NCI-H526 (cell line): ENCODE data around the gene AP1S1.
"Not testable (repeated sequence)": the region's sequence is repeated elsewhere in the genome, so short reads cannot be mapped to it uniquely, and the experiment has no call there.

ENCODE experiments used
- DNase-seq, 2 experiments: peaks; one replicate each; lab custom pipeline; 2025; lab: John Stamatoyannopoulos, UW

The AP1S1 gene

DNA sequence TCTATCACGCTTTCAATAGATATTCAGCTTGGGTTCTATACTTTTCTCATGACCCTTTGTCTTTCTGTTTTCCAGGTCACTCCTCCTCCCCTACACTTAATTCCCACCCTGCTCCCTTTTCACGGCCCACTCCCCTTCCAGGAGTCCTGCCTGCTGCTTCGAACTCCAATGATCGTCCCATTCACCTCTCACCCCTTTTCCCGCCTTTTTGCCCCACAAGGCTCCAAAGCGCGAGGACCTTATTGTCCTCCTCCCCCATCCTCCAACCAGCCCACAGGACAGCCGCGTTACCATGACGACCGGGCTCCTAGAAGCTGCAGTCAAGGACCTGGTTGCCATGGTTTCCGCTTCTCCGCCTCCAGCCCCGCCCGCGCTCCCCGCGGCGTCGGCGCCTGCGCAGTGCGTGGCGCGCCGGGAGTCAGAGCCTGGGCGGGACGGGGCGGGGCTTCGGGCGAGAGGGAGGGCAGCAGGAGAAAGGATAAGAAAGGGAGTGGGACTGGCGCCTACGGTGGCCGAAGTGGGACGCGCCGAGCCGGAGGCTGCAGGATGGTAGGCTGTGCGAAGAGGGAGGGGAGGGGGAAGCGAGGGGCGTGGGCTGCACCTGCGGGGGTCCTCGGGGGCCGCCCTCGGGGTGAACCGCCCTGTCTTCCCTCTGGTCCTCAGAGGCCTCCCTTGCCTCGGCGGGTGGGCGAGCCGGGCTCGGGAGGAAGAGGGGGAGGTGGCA is at the start of gene AP1S1:
TSS of gene AP1S1 (plus strand) at position 508 of the 724 bp plus-strand sequence. CDS start at position 547, 39 bp downstream.
- DNase-seq = peak; percentile 95 to 98

DNA sequence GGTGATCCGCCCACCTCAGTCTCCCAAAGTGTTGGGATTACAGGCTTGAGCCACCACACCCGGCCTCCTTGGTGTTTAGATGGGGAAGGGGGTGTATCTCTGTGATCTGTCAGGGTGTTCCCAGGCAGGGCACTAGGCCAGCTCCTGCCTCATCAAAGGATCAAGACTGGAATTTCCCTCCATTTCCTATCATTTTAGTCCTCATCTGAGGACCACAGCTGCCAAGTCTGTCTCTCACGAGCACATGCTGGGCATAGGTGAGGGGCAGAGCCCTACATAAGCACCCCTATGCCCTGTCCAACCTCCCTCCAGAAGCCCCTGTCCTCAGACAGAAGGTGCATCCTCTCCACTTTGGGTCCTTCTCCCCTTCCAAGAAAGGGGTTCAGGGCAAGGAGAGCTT is 49.5 kb upstream of the AP1S1 start:
- DNase-seq = no peak

DNA sequence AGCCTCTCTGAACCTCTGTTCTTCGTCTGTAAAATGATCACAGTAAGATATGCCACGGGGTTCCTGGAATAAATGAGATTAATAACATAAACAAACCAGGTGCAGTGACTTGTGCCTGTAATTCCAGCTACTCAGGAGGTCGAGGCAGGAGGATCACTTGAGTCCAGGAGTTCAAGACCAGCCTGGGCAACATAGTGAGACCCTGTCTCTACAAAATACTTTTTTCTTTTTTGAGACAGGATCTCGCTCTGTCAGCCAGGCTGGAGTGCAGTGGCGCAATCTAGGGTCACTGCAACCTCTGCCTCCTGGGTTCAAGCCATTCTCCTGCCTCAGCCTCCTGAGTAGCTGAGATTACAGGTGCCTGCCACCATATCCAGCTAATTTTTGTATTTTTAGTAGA is 49.0 kb upstream of the AP1S1 start:
- DNase-seq = not testable (repeated sequence)

- DNase-seq = no peak
These were observed 47.9 kb upstream of the AP1S1 start for GRCh38 chr7:101106386-101106785.

DNA sequence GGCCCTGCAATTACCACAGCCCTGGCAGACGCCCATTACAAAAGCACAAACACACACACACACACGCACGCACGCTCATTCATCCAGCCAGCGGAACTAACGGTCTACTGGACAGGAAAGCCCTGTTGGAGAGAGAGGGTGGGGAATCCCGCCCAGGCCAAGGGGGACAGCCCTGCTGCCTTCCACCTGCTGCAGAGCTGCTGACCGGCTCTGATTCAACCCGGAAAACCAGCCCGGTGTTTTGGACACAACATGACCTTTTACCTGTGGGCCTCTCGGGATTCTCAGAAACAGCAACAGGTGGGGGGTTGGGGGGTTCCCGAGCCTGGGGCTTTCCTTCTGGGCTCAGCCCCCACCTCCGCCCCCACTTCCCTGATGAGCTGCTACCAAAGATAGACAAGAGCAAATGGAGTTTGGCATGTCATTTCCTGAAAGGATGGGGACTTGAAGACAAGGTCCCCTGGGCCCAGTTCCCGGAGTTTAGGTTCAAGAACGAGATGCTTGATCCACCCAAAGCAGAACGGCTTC is 45.9 kb upstream of the AP1S1 start:
- no peak for DNase-seq

GRCh38 chr7:101108961-101109360 is 45.3 kb upstream of the AP1S1 start:
- no peak for DNase-seq

DNA sequence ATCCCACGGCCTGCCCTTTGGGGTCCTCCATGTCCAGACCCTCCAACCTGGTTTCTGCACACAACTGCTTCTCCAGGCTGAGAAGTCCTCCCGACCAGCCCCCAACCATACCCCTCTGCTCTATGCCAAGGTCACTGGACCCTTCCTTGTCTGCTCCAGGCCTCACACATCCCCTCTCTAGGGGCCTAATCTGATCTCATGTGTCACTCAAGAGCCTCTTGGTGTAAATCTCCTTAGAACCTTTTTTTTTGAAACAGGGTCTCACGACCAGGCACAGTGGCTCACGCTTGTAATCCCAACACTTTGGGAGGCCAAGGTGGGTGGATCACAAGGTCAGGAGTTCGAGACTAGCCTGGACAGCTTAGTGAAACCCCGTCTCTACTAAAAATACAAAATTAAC is 44.9 kb upstream of the AP1S1 start:
- no peak for DNase-seq

DNA sequence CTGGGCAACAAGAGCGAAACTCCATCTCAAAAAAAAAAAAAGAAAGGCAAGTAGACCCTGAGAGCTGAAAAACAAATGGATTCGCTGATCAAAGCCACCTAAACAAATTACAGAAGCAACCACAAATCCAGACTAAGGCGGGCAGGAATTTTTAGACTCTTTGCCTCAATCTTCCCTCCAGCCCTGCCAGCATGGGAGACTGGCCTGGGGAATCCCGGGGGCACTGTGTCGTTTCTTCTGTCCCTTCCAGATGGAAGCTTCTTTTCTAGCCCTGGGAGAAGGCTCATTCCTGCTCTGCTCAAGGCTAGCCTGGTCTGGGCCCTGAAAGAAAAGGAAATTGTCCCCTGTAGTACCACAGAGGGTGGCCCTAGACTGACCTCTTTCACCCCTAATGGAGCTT is 43.0 kb upstream of the AP1S1 start:
- no peak for DNase-seq

- no peak for DNase-seq
These were observed 42.0 kb upstream of the AP1S1 start for GRCh38 chr7:101112233-101112632.

DNA sequence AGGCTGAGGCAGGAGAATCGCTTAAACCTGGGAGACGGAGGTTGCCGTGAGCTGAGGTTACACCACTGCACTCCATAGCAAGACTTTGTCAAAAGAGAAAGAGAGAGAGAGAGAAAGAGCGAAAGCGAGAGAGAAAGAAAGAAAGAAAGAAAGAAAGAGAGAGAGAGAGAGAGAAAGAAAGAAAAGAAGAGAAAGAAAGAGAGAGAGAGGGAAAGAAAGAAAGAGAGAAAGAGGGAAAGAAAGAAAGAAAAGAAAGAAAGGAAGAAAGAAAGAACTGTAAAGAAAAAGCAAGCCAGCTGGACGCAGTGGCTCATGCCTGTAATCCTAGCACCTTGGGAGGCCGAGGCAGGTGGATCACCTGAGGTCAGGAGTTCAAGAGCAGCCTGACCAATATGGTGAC is 41.1 kb upstream of the AP1S1 start:
- DNase-seq = not testable (repeated sequence)

- DNase-seq = no peak
These were observed 40.4 kb upstream of the AP1S1 start for GRCh38 chr7:101113836-101114235.

DNA sequence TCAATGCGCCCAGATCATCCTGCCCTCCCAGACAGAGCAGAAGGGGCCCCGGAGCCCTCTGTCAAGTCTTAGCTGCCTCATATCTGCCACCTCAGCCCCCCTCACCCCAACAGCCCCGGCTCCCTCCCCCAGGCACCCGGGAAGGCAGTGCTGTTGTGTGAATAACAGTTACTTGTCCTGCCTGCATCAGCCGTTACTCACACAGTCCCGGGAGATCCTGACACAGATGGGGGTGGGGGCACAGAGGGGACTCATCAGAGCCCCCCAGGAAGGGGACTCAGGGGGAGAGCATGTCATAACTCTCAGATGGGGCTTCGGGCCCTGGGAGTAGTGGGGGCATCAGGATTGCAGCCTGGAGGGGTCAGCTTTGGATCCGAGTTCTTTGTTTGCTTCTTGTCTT is 39.8 kb upstream of the AP1S1 start:
- DNase-seq = no peak

- DNase-seq = no peak
These were observed 39.1 kb upstream of the AP1S1 start for GRCh38 chr7:101115215-101115614.

DNA sequence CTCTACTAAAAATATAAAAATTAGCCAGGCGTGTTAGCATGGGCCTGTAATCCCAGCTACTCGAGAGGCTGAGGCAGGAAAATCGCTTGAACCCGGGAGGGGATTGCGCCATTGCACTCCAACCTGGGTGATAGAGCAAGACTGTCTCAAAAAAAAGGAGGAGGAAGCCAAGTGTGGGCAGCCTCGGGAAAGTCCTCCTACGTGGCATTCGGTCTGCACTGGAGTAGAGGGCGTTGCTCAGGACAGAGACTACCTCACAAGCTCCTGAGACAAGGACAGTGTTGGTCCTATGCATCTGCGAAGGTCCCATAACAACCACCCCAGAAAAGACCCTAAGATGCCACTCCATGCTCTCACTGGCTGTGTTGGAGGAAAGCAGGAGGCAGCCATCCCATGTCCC is 37.4 kb upstream of the AP1S1 start:
- DNase-seq = no peak

- no peak for DNase-seq
These were observed 35.4 kb upstream of the AP1S1 start for GRCh38 chr7:101118856-101119255.

- no peak for DNase-seq
These were observed 34.4 kb upstream of the AP1S1 start for GRCh38 chr7:101119876-101120275.

GRCh38 chr7:101120315-101120714 is 34.0 kb upstream of the AP1S1 start:
- no peak for DNase-seq

DNA sequence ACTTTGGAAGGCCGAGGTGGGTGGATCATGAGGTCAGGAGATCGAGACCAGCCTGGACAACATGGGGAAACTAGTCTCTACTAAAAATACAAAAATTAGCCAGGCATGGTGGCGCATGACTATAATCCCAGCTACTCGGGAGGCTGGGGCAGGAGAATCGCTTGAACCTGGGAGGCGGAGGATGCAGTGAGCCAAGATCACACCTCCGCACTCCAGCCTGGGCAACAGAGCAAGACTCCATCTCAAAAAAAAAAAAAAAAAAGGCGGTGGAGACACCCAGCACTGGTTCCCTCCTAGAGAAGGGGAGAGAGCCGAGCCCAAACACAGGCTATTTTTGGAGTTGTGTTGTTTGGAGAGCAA is 32.7 kb upstream of the AP1S1 start:
- DNase-seq = not testable (repeated sequence)

GRCh38 chr7:101121991-101122932 is 32.0 kb upstream of the AP1S1 start:
- no peak for DNase-seq

- no peak for DNase-seq
These were observed 31.2 kb upstream of the AP1S1 start for GRCh38 chr7:101122933-101123702.

- DNase-seq = no peak
These were observed 30.6 kb upstream of the AP1S1 start for GRCh38 chr7:101123703-101124068.

DNA sequence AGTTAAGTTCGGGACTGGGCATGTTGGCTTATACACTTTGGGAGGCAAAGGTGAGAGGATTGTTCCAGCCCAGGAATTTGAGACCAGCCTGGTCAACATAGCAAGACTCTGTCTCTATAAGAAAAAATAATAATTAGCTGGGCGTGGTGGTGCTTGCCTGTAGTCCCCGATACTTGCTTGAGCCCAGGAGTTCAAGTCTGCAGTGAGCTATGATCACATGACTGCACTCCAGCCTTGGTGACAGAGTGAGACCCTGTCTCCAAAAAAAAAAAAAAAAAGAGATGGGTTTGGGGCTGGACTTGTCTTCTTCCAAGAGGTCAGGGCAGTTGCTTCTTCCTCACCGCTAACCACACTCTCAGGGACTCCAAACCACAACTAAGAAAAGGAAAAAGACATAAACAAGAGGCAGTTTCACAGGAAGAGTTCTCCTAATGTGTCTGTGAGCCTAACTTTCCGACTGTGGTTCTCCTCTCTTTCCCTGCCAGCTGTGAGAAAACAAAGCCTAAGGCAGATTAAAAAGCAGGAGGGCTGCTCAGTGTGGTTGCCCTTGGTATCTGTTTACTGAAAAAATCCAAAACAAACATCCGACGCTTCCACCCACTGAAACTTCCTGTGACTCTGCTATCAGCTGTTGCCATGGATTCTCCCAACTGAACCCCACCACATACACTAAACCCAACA is 29.8 kb upstream of the AP1S1 start:
- DNase-seq = no peak
